ENCODE data around the gene UNG. TPM values are rescaled to one million over a fixed set of nuclear protein-coding genes. Genes with fewer than 3 reads are reported as not detected.

UNG gene
- total and polyA plus RNA-seq, 2 experiments from 2014 or later = 27.3 to 32.7 TPM

DNA sequence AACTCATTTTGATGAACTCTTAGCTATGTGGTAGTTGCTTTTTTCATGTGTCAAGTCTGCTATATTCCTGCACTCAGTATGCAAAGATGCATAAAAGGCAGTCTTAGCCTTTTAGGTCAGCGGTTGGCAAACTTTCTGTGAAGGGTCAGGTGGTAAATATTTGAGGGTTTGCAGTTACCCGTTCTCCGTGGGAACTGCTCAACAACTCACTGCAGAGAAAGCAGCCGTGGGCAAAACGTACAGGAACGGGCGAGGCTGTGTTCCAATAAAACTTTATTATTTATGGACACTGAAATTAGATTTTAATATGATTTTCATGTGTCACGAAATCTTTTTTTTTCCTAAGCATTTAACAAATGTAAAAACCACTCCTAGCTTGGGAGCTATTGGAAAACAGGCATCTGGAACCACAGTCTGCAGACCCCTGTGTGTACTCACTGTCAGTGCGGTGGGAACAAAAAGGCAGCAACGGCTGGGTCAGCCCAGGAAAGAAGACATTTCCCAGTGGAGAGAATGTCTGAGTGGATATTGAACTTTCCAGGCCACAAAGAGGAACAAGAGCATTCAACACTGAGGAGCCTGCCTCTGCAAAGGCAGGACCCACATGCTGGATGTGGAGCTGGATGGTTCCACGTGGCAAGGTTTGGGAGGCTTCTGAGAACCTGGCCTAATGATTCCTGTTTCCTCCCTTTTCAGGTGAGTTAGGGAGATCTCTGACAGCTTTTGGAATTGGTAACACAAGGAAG, 15.5 kb downstream of the UNG start:
- peaks cover 9% of the 10 kb centered on the region for H3K4me1 ChIP-seq (ENCODE audit: insufficient read depth)
- H3K79me2 ChIP-seq (ENCODE audit: insufficient read depth) = no peaks in the 10 kb centered on the region
- H4K20me1 ChIP-seq (ENCODE audit: insufficient read depth) = no peaks in the 10 kb centered on the region
- no peaks in the 10 kb centered on the region for H3K9me3 ChIP-seq (ENCODE audit: low read depth)
- no peak overlapping the region for H3K4me3 ChIP-seq
- H3K9ac ChIP-seq = no peak overlapping the region
- no peak for DNase-seq
- no peaks in the 10 kb centered on the region for H3K27me3 ChIP-seq (replicated peaks; ENCODE audit: insufficient read depth)
- WGBS, 2 experiments (ENCODE audit: low coverage in 1 of 2, low lambda C conversion rate in 2 of 2, missing lambda C conversion rate in 2 of 2) = 69 to 74% methylated on average over 11 of the region's 11 CpGs
- H3F3A ChIP-seq (ENCODE audit: insufficient read depth) = peaks cover 22% of the 10 kb centered on the region
- no peak overlapping the region for H2AFZ ChIP-seq
- TF ChIP-seq EZH2 (IDR thresholded peaks at IDR 0.05; ENCODE audit: insufficient read depth, poor library complexity, severe bottlenecking) (no peak), EZH2phosphoT487 (IDR thresholded peaks at IDR 0.05; ENCODE audit: insufficient read depth, low read depth) (no peak)
- H3K9me2 ChIP-seq (ENCODE audit: insufficient read depth) = no peaks in the 10 kb centered on the region
- H3K27ac ChIP-seq = no peak overlapping the region
- in situ Hi-C loops (cut with MboI) = loop anchor here (10.0 kb wide), 1 partner anchor 272 kb away; no protein-coding TSS in a partner anchor
- H3K4me2 ChIP-seq (ENCODE audit: unreplicated experiment) = no peak overlapping the region
- 0 out of 2 replicates have a peak, but pooled peaks cover 8% of the 10 kb centered on the region for H3K36me3 ChIP-seq (ENCODE audit: low read depth)

DNA sequence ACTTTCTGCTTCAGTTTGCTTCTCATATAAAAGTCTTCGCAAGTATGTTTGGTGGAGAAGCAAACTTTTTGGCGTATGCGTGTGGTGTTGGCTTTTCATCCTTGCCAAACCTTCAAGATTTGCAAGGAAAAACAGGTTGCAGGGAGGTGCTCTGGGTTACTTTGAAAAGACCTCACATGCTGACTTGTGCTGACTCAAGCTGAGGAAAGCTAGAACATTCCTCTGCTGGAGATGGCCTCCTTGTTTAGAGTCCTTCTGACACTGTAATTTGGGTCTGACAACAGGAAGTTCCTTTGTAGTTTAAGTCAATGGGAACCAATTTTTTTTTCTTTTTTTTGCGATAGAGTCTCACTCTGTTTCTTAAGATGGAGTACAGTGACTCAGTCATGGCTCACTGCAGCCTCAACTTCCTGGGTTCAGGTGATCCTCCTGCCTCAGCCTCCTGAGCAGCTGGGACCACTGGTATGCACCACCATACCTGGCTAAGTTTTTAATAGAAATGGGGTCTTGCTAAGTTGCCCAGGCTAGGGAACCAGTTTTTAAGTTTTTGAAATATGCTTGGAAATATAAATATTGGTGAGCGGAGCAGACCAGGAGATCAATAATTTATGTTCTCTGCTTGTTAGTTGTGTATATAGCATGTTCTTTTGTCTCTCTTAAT, 16.4 kb downstream of the UNG start:
- in situ Hi-C loops (cut with MboI) = loop anchor here (10.0 kb wide), 1 partner anchor 271 kb away; no protein-coding TSS in a partner anchor
- WGBS, 2 experiments (ENCODE audit: low coverage in 1 of 2, low lambda C conversion rate in 2 of 2, missing lambda C conversion rate in 2 of 2) = 82 to 86% methylated on average over 5 of the region's 5 CpGs

DNA sequence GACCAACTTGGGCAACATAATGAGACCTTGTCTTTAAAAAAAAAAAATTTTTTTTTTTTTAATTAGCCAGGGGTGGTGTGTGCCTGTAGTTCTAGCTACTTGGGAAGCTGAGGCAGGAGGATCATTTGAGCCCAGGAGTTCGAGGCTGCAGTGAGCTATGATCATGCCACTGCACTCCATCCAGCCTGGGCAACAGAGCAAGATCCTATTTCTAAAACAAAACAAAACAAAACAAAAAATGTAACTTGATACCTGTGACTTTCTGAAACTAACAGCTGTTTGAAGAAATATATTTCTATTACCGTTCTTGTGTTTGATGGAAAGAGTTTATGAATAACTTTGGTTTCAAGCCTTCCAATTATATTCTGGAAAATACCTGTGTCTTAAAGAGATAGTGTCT, 17.2 kb downstream of the UNG start:
- in situ Hi-C loops (cut with MboI) = loop anchor here (10.0 kb wide), 1 partner anchor 270 kb away; no protein-coding TSS in a partner anchor
- Histone ChIP-seq H3K9me3 (ENCODE audit: low read depth) (no peaks in the 10 kb centered on the region), H3K4me1 (ENCODE audit: insufficient read depth) (peaks cover 9% of the 10 kb centered on the region), H2AFZ (no peak overlapping the region), H3K36me3 (ENCODE audit: low read depth) (no peaks in the 10 kb centered on the region), H3K9ac (no peak overlapping the region), H3K9me2 (ENCODE audit: insufficient read depth) (no peaks in the 10 kb centered on the region), H3F3A (ENCODE audit: insufficient read depth) (peaks cover 17% of the 10 kb centered on the region), H3K27ac (no peak overlapping the region), H3K79me2 (ENCODE audit: insufficient read depth) (no peaks in the 10 kb centered on the region), H4K20me1 (ENCODE audit: insufficient read depth) (no peaks in the 10 kb centered on the region), H3K4me2 (ENCODE audit: unreplicated experiment) (no peak overlapping the region), H3K4me3 (no peak overlapping the region), H3K27me3 (replicated peaks; ENCODE audit: insufficient read depth) (no peaks in the 10 kb centered on the region)
- no peak for TF ChIP-seq EZH2 (IDR thresholded peaks at IDR 0.05; ENCODE audit: insufficient read depth, poor library complexity, severe bottlenecking)
- TF ChIP-seq EZH2phosphoT487 (IDR thresholded peaks at IDR 0.05; ENCODE audit: insufficient read depth, low read depth) = no peak
- no peak for DNase-seq
- WGBS, 2 experiments (ENCODE audit: low coverage in 1 of 2, low lambda C conversion rate in 2 of 2, missing lambda C conversion rate in 2 of 2) = 70 to 74% methylated on average over 2 of the region's 2 CpGs

More for the DNA sequence above, 16.4 kb downstream of the UNG start:
- no peaks in the 10 kb centered on the region for H3K9me2 ChIP-seq (ENCODE audit: insufficient read depth)
- H3K79me2 ChIP-seq (ENCODE audit: insufficient read depth) = no peaks in the 10 kb centered on the region
- no peak overlapping the region for H3K4me2 ChIP-seq (ENCODE audit: unreplicated experiment)
- H4K20me1 ChIP-seq (ENCODE audit: insufficient read depth) = no peaks in the 10 kb centered on the region
- no peak overlapping the region for H3K9ac ChIP-seq
- 0 out of 2 replicates have a peak, but pooled peaks cover 4% of the 10 kb centered on the region for H3K36me3 ChIP-seq (ENCODE audit: low read depth)
- no peak for DNase-seq
- H2AFZ ChIP-seq = no peak overlapping the region
- H3K4me1 ChIP-seq (ENCODE audit: insufficient read depth) = peaks cover 9% of the 10 kb centered on the region
- H3K4me3 ChIP-seq = no peak overlapping the region
- H3K27ac ChIP-seq = no peak overlapping the region
- peaks cover 20% of the 10 kb centered on the region for H3F3A ChIP-seq (ENCODE audit: insufficient read depth)
- H3K27me3 ChIP-seq (replicated peaks; ENCODE audit: insufficient read depth) = no peaks in the 10 kb centered on the region
- TF ChIP-seq EZH2 (IDR thresholded peaks at IDR 0.05; ENCODE audit: insufficient read depth, poor library complexity, severe bottlenecking) (no peak), EZH2phosphoT487 (IDR thresholded peaks at IDR 0.05; ENCODE audit: insufficient read depth, low read depth) (no peak)
- H3K9me3 ChIP-seq (ENCODE audit: low read depth) = no peaks in the 10 kb centered on the region

DNA sequence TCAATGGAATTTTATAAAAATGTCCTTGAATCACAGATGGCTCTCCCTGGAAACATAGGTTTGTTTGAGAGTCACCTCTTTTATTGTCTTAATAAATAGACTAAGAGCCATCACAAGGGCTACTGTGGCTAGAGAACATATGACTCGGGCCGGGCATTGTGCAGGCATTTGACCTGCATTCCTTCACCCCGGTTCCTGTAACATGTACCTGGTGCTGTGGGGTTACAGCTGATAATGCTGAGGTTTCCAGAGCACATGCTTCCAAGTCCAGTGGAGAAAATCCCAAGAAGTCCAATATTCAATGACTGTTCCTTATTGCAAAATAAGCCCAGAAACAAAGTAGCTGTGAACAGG, 18.0 kb downstream of the UNG start:
- peaks cover 10% of the 10 kb centered on the region for H3F3A ChIP-seq (ENCODE audit: insufficient read depth)
- no peaks in the 10 kb centered on the region for H3K27me3 ChIP-seq (replicated peaks; ENCODE audit: insufficient read depth)
- no peaks in the 10 kb centered on the region for H4K20me1 ChIP-seq (ENCODE audit: insufficient read depth)
- H3K4me1 ChIP-seq (ENCODE audit: insufficient read depth) = peaks cover 9% of the 10 kb centered on the region
- TF ChIP-seq EZH2 (IDR thresholded peaks at IDR 0.05; ENCODE audit: insufficient read depth, poor library complexity, severe bottlenecking) (no peak), EZH2phosphoT487 (IDR thresholded peaks at IDR 0.05; ENCODE audit: insufficient read depth, low read depth) (no peak)
- no peak overlapping the region for H3K27ac ChIP-seq
- no peak overlapping the region for H3K4me2 ChIP-seq (ENCODE audit: unreplicated experiment)
- no peak overlapping the region for H2AFZ ChIP-seq
- H3K9ac ChIP-seq = no peak overlapping the region
- no peak for DNase-seq
- no peaks in the 10 kb centered on the region for H3K36me3 ChIP-seq (ENCODE audit: low read depth)
- no peaks in the 10 kb centered on the region for H3K9me2 ChIP-seq (ENCODE audit: insufficient read depth)
- H3K4me3 ChIP-seq = no peak overlapping the region
- H3K9me3 ChIP-seq (ENCODE audit: low read depth) = no peaks in the 10 kb centered on the region
- WGBS, 2 experiments (ENCODE audit: low coverage in 1 of 2, low lambda C conversion rate in 2 of 2, missing lambda C conversion rate in 2 of 2) = 76 to 78% methylated on average over 3 of the region's 3 CpGs
- in situ Hi-C loops (cut with MboI) = loop anchor here (10.0 kb wide), 1 partner anchor 269 kb away; no protein-coding TSS in a partner anchor
- H3K79me2 ChIP-seq (ENCODE audit: insufficient read depth) = no peaks in the 10 kb centered on the region

All from GM23248 (cell line).